ENCODE measurements around the gene KCNH6.

Gene KCNH6

DNA sequence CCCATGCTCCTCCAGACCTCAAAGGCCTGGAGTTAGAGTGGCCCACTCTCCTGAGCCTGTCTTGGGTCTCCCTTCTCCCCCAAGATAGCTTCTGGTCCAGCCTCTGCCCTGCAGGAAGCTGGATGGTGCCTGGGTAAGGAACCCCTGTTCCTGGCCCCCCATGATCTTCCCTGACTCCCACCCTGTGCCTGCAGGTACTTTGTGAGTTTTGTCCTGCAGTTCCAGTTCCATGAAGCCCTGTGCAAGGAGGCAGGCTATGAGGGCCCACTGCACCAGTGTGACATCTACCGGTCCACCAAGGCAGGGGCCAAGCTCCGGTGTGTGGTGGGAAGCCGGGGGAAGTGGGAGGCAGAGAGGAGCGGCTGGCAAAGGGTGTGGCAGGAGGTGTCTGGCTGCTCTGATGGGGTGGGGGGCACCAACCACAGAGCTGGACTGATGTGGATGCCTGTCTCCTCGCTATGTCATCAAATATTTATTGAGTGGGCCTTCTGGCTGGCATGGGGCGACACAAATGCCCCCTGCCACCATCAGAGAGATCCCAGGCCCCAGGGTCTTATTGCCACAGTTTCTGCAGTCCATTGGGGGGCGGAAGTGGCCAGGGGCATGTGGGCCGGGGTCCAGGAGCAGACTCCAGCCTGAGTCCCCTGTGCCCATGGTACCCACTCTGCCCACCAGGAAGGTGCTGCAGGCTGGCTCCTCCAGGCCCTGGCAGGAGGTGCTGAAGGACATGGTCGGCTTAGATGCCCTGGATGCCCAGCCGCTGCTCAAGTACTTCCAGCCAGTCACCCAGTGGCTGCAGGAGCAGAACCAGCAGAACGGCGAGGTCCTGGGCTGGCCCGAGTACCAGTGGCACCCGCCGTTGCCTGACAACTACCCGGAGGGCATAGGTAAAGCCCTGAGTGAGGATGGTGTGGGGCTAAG, 39.2 kb upstream of the KCNH6 start:
- DNase-seq = no peak

DNA sequence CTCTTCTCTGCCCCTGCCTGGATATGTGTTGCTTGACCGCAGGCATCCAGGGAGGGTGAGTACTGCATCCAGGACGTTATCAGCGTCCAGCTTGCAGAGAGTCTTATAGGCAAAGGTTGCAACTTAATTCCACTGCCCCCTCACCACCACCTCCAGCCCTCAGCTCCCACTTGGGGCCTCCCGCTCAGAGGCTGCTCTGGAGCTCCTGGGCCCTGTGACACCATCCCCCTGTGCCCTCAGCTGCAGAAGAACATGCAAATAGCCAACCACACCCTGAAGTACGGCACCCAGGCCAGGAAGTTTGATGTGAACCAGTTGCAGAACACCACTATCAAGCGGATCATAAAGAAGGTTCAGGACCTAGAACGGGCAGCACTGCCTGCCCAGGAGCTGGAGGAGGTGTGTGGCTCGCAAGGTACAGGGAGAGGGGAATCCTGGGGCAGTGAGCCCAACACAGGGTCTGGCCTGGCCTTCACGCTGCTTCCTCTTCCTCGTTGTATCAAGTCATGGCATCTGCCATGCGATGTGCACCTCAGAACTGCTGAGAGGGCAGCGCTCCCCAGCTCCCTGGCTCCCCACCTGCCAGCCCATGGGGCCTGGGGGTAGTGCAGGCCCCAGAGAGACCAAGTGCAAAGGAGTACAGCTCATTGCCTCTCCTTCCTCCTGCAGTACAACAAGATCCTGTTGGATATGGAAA, 36.7 kb upstream of the KCNH6 start:
- no peak for DNase-seq

DNA sequence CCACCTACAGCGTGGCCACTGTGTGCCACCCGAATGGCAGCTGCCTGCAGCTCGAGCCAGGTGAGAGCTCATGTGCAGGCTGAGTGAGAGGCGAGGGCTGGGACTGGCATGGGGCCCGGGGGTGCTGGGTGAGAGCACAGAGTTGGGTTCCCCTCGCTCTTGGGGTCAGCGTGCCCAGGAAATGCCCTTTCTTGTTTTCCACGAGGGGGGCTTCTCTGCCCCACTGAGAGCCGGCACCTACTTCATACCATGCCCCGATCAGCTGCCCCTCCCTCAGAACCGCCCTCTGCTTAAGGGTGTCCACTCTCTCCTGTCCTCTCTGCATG, 36.2 kb upstream of the KCNH6 start:
- DNase-seq = no peak

DNA sequence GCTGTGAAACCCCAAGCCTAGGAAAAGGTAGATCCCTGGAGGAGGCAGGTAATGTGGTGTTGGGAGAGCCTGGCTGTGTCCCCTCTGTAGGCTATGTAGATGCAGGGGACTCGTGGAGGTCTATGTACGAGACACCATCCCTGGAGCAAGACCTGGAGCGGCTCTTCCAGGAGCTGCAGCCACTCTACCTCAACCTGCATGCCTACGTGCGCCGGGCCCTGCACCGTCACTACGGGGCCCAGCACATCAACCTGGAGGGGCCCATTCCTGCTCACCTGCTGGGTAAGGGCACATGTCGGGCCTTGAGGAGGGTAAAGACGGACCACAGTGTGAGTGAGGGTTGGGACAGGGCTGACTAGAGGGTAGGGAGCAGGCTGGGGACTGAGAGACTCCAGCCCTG, 34.3 kb upstream of the KCNH6 start:
- DNase-seq = no peak

DNA sequence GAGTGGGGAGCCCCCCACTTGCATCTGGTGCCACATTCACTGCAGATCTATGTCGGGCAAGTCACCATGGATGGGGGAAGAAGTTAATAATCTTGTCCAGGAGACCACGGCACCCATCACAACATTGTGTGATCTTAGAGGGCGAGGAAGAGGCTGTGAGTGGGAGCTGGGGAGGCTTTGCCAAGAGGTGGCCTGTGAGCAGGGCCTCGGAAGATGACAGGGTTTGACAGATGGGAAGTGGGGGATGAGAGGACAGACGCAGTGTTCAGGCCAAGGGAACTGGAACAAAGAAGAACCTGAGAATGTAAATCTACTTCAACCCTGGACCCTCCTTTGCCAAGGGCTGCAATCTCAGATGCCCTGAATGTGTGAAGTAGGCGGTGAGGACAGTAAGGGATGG, 33.9 kb upstream of the KCNH6 start:
- DNase-seq = no peak

DNA sequence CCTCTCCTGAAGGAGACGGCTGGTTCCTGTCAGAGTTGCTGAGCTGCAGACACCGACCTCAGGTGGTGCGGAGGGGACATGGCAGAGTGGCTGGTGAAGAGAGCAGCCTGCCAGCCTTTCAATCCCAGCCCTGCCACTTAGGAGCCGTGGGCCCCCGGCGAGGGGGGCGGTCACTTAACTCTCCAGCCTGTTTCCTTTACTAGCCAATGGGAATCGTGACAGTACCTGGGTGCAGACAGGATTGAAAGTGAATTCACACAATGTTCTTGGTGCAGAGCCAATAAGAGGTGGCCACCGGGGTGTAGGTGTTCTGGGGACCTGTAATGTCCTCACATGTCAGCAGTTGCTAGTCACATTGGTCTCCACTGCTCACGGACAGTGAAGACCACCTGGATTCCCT, 32.8 kb upstream of the KCNH6 start:
- no peak for DNase-seq

DNA sequence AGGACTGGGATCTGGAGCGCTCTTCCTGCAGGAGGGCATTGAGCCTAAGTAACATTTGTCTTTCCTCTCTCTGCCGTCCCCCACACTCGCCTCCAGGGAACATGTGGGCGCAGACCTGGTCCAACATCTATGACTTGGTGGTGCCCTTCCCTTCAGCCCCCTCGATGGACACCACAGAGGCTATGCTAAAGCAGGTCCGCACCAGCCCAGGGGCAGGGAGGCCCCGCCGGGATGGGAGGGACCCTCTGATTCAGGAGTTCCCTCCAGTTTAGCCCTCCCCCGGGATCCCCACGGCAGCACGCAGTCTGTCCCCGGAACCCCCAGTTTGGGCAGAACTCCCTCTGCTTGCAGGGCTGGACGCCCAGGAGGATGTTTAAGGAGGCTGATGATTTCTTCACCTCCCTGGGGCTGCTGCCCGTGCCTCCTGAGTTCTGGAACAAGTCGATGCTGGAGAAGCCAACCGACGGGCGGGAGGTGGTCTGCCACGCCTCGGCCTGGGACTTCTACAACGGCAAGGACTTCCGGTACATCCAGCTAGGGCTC, 32.2 kb upstream of the KCNH6 start:
- DNase-seq = no peak

DNA sequence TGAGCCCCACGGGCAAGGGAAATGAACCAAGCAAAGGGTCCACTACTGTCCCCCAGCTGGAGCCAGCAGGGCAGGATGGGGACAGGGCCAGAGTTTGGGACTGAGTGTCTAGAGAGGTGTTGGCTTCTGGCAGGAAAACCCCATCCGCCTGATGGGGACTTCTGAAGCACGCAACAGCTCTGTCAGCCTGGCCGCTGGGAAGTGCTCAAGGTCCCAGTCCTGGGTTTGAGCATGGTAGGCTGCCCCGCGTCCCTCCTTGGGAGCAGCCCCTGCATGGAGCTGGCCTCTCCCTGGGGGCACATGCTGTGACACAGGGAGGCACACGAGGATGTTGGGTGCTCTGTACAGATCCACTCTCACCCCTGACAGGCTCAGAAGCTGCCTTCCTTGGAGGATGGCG, 31.7 kb upstream of the KCNH6 start:
- DNase-seq = no peak

DNA sequence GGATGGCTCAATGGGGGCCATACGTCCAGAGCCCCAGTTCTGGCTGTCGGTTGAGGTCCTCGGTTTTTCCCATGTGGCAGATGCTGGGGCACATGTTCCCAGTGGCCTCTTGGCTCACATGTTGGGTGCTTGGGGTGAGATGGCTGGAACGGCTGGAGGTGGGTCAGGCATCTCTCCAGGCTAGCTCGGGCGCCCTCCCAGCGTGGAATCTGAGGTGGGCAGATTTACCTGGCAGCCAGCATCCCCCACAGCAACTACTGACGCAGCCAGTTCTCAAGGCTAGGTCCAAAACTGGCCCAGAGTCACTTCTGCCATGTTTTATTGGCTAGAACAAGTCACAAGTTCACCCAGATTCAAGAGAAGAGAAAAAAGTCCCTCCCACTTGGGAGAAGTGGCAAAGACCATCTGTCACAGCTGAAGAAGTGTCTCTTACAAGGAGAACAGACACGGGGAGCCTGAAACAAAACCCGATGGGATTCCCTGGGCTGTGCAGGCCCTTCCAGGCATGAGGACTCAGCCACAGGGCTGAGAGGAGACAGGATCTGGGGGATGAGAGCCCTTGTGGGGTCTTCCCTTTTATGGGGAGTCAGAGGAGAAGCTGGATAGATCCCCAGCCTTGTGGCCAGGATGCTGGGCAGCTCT, 31.1 kb upstream of the KCNH6 start:
- DNase-seq = no peak

DNA sequence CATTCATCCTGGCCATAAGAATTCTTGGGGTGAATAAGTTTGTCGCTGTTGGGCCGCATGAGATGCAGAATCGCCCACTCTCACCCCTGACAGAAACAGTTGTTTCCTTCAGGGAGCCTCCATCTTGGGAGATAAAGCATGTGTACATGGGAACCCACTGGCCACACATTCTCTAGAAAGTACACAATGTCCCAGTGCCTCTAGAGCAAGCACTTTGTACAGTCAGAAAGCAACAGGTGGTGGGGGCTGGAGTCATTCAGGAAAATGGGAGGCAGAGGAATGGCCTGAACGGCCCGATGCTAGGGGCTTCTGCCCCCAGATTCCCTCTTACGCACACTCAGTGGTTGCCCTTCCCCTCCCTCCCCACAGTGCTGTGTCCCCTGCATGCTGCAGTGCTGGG, 30.2 kb upstream of the KCNH6 start:
- DNase-seq = no peak

DNA sequence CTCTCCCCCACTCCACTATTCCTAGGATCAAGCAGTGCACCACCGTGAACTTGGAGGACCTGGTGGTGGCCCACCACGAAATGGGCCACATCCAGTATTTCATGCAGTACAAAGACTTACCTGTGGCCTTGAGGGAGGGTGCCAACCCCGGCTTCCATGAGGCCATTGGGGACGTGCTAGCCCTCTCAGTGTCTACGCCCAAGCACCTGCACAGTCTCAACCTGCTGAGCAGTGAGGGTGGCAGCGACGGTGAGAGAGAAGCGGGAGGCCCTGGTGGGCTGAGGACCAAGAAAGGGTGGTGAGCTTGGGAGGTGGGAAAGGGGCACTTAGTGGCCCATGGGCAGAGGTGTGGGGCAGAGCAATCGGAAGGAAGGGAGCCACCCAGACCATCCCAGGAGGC, 29.7 kb upstream of the KCNH6 start:
- no peak for DNase-seq

DNA sequence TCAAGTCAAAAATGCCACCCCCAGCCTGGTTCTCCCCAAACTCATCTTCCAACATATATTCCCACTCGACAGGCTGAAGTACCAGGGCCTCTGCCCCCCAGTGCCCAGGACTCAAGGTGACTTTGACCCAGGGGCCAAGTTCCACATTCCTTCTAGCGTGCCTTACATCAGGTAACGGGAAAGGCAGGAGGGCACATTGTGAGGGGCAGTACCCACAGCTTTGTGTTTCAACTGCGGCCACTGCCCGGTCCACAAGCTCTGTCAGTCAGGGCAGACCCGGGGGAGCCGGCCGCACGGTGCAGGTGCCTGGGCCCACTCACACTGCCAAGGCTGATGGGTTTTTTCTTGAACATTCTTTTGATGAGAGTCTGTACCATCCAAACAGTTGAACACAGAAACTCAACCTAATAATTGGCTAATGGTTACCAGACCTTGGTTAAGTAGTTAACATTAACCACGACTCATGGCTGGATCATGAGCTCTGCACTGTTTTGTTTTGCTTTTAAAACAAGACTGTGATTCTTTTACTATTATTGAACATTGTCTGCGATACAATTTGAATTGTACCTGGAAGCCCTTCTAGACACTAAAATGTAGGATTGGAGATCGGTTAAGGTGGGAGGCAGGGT, 28.7 kb upstream of the KCNH6 start:
- DNase-seq = no peak

DNA sequence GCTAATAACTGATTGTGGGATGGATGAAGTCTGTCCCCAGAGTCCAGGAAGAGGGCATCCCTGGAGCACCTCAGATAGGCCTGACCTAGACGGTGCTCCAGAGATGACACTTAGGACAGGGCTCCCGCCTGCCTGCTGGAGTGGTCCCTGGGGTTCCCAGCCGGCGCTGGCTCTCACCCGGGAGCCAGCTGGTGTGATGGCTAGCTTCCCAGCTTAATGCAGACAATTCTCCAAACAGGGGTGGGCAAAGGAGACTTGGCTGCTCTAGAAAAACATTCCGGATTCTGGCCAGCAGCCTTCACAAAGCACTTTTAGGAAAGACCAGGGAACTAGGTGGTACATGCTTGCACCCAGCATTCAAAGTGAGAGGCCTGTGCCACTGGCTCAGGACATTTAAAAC, 27.7 kb upstream of the KCNH6 start:
- no peak for DNase-seq

DNA sequence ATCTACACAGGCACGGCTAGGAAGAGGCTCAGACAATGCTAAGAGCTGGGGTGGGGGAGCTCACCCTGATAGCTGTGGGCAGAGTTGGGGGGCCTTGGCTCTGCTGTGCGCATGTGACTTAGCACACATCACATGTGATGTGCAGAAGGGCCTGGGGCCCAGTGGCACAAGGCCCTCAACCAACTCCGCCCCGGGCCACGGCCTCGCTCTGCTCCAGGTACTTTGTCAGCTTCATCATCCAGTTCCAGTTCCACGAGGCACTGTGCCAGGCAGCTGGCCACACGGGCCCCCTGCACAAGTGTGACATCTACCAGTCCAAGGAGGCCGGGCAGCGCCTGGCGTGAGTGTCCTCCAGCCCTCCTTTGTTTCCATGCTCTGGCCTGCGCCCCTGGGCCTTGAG, 27.0 kb upstream of the KCNH6 start:
- no peak for DNase-seq

DNA sequence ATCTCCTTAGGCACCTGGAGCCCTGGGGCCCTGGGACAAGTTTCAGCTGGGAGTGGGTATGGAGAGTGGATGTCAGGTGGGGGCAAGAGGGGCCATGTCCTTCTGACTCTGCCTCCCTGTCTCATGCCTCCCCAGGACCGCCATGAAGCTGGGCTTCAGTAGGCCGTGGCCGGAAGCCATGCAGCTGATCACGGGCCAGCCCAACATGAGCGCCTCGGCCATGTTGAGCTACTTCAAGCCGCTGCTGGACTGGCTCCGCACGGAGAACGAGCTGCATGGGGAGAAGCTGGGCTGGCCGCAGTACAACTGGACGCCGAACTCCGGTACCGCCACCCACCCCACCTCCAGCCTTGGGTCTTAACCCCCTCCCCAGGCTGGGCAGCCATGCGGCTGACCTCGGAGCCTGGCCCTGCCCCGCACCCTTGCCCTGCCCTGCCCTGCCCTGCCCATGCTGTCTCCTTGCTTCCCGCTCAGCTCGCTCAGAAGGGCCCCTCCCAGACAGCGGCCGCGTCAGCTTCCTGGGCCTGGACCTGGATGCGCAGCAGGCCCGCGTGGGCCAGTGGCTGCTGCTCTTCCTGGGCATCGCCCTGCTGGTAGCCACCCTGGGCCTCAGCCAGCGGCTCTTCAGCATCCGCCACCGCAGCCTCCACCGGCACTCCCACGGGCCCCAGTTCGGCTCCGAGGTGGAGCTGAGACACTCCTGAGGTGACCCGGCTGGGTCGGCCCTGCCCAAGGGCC, 26.3 kb upstream of the KCNH6 start:
- DNase-seq = no peak

DNA sequence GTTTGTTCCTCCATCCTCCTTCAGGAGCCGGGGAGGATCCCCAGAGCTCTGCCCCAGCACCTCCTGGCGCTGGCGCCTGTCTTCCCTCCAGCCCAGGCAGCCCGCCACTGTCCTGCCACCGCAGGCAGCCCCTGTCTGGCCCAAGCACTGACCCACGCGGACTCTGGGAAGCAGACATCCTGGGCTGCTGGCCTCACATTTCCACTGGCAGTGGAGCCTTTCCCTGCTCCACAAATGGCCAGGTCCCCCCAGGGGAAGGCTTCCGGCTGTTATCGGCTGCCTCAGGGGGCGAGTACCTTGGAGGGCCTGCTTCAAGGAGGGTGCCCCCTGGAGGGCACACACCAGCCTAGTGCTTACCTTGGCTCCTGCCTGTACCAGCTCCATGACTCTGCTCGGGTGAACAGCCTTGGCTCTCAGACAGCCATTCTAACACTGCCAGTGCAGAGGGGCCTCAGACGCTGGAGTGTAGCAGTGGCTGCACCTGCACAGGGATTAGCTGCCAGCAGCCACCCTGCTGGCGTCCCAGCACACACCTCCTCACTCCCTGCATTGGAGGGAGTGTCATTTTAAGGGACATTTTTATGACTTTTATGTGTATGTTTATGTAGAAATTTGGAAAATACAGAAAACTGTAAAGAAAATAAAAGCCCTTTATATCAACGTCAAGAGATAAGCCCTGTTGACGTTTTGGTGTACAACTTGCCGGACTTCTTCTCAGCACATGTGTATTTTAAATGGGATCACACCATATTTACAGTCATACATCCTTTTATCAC, 25.3 kb upstream of the KCNH6 start:
- DNase-seq = no peak

DNA sequence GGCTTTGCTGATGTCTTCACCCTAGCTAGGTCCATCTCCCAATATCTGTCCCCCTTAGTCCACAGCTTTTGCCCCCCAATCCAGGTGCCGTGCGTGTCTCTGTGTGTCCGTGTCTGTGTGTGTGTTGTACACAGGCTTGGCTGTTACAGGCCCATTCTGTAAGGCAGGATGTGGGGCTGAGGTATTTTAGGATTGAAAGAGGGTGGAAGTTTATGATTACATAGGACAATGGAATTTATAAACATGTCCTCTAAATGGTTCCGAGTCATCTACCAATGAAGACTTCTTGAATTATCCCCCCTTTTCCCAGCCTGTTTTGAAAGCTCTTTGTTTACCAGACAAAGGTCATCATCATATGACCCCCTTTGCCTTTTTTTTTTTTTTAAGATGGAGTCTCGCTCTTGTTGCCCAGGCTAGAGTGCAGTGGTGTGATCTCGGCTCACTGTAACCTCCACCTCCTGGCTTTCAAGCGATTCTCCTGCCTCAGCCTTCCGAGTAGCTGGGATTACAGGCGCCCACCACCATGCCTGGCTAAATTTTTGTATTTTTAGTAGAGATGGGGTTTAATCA, 24.4 kb upstream of the KCNH6 start:
- DNase-seq = no peak

DNA sequence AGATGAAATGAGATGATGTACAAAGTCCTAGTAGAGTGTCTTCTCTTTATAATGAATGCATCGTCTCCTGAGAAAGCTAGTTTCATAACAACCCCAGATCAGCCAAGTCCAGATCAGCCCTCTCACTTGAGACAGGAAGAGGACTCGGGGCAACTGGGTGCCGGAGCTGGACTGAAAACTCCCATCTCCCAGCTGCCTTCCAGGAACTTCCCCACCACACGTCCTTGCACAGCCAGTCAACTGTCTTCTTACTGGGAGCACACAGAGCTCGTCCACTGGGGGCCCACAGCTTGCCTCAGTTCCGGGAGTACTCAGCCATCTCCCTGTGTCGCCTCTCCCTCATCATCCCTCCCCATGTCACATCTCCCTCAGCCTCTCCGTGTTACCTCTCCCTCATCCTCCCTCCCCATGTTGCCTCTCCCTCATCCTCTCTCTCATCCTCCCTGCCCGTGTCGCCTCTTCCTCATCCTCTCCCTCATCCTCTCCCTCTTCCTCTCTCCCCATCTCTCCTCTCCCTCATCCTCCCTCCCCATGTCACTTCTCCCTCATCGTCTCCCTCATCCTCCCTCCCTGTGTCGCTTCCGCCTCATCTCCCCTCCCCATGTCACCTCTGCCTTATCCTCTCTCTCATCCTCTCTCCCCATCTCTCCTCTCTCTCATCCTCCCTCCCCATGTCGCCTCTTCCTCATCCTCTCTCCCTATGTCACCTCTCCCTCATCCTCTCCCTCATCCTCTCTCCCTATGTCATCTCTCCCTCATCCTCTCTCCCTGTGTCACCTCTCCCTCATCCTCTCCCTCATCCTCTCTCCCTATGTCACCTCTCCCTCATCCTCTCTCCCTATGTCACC, 22.4 kb upstream of the KCNH6 start:
- no peak for DNase-seq

DNA sequence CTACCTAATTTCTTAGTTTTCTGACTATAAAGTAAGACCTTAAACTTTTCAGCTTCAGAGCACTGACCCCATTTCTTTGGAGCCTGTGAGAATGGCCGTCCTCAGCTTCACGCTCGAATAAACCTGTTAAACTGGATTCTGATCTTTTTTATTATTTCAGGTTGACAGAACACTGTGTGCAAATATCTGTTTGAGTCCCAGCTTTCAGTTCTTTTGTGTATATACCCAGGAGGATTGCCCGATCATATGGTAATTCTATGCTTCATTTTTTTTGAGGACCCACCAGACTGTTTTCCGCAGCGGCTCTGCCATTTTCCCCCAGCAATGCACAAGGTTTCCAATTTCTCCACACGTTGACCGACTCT, 19.8 kb upstream of the KCNH6 start:
- DNase-seq = no peak

Data from amygdala (tissue), 56 donors.